BLaER1 treated with 17β-estradiol and CSF1 and Interleukin-3, amounts not matched to agents 10 nM and 100 nM (cell line): ENCODE measurements around the gene CSPG4.
"Not testable (repeated sequence)": the region's sequence is repeated elsewhere in the genome, so short reads cannot be mapped to it uniquely, and the experiment has no call there.

Source experiments
- H3K27ac ChIP-seq, 11 experiments: shearing (Covaris generic); formaldehyde crosslinking; 2 replicates each; pipeline ENCODE4 v1.8.1; 2022
- H3K27me3 ChIP-seq, 11 experiments: shearing (Covaris generic); formaldehyde crosslinking; 2 replicates each; pipeline ENCODE4 v1.8.1; 2022
- H3K36me3 ChIP-seq, 11 experiments: shearing (Covaris generic); formaldehyde crosslinking; 2 replicates each; pipeline ENCODE4 v1.8.1; 2022
- H3K4me1 ChIP-seq, 10 experiments: shearing (Covaris generic); formaldehyde crosslinking; 2 replicates each; pipeline ENCODE4 v1.8.1; 2022
- H3K4me2 ChIP-seq, 11 experiments: shearing (Covaris generic); formaldehyde crosslinking; 2 replicates each; pipeline ENCODE4 v1.8.1; 2022
- H3K4me3 ChIP-seq, 10 experiments: shearing (Covaris generic); formaldehyde crosslinking; 2 replicates each; pipeline ENCODE4 v1.8.1; 2022
- H3K9ac ChIP-seq, 11 experiments: shearing (Covaris generic); formaldehyde crosslinking; 2 replicates each; pipeline ENCODE4 v1.8.1; 2022
- H3K9me3 ChIP-seq, 11 experiments: shearing (Covaris generic); formaldehyde crosslinking; replicated peaks in 1 of 11; 2 replicates each; pipeline ENCODE4 v1.8.1; 2022
- H4K20me1 ChIP-seq, 11 experiments: shearing (Covaris generic); formaldehyde crosslinking; 2 replicates each; pipeline ENCODE4 v1.8.1; 2022
- Cebpa-rat ChIP-seq, 11 experiments: shearing (Covaris generic); IDR thresholded peaks; 2 replicates each; pipeline ENCODE4 v1.8.1; 2022

The CSPG4 gene

DNA sequence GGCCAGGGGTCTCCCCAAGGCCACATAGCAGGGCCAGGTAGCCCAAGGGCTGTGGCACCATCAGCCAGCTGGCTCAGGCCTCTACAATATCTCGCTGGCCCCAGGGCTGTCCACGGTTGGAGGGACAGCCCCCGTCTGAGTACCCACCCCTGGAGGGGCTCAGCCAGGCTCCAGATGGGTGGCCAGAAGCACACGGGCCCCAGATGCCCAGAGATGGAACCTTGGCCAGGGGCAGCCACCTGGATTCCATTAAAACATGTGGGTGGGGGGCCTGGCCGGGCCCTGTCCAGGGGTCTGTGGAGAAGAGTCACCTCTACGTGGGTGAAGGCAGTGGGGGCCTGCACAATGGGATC is 8.4 kb downstream of the CSPG4 start:
- TF ChIP-seq Cebpa-rat (IDR thresholded peaks at IDR 0.05), result no peak
- H3K27ac ChIP-seq, result peak overlapping the region in 10 of 11 experiments; percentile 49 to 88 (median 82); a peak in 20 of 22 replicates
- H3K36me3 ChIP-seq, result no peaks in the 10 kb centered on the region
- H3K27me3 ChIP-seq, result no peaks in the 10 kb centered on the region
- peak overlapping the region; percentile 34 to 76 (median 64); a peak in 18 of 22 replicates for H3K9ac ChIP-seq
- H3K9me3 ChIP-seq, result no peaks in the 10 kb centered on the region
- peak overlapping the region; percentile 44 to 89 (median 77) for H3K4me2 ChIP-seq
- peaks cover 67 to 85% (median 83%) of the 10 kb centered on the region in 10 experiments for H3K4me1 ChIP-seq
- H4K20me1 ChIP-seq, result peaks cover 0 to 4% (median 0%) of the 10 kb centered on the region in 11 experiments; a peak in 2 of 22 replicates
- no peak overlapping the region for H3K4me3 ChIP-seq

DNA sequence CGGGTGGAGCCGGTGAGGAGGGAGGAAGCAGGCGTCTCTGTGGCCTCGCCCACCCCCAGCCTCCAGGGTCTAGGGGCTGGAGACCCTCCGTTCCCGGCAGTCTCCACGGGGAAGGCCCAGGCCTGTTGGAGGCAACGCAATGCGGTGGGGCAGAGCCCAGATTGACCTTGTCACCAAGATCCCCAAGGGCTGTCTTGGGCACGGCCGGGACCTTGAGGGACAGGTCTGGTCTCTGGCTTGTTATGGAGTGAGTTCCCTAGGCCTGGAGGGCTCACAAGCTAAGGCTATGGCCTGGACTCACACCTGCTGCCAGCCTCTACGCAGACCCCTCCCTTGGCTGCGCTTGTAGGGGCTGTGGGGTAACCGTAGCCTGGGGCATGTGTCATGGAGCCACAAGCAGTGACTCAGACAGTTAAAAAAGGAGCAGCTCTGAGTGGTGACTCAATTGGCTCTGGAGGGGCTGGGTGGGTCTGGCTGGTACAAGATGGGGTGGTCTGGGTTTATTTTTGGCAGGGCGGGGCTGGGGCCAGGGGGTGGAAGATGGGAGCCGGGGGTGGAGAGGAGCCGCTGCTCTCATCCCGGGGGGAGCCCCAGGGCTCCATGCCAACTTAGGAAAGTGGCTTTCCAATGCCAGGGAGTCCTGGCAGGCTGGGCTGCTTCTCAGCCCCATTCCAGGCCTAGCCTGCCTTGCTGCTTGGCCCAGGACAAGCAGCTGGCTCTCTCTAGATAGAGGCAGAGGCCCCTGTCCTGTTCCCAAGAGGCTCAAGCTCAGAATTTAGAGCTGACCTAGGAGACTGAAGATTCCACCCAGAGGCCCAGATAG is 9.0 kb downstream of the CSPG4 start:
- Histone ChIP-seq H3K4me1 (peaks cover 71 to 85% (median 83%) of the 10 kb centered on the region in 10 experiments), H3K27ac (peak overlapping the region in 10 of 11 experiments; percentile 51 to 90 (median 84); a peak in 20 of 22 replicates), H3K4me2 (peak overlapping the region; percentile 50 to 89 (median 77)), H3K9ac (peak overlapping the region in 10 of 11 experiments; percentile 59 to 80 (median 72); a peak in 18 of 22 replicates)
- H3K4me3 ChIP-seq, H3K27me3 ChIP-seq, H3K9me3 ChIP-seq, H4K20me1 ChIP-seq, H3K36me3 ChIP-seq: not testable (repeated sequence)

DNA sequence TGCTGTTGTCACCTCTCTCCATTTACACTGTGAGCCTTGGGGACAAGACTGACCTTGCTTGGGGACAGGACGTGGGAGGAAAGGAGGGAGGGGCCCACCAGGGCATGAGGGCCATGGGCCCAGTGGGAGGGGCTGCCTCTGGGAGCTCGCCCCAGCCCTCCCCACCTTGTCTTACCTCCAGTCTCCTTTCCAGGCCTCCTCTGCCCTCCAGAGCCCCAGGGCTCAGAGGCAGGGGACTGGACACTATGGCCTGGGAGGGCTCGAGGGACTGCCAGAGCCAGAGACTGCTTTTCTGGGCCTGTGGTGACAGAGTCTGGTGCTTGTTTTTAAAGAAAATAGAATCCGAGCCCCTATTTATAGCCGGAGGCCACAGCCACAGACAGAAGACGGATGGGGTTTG is 10.2 kb downstream of the CSPG4 start:
- Histone ChIP-seq H4K20me1 (peaks cover 0 to 4% (median 0%) of the 10 kb centered on the region in 11 experiments; a peak in 2 of 22 replicates), H3K4me3 (peak overlapping the region in 8 of 10 experiments; percentile 25 to 63 (median 48); a peak in 12 of 20 replicates), H3K4me2 (peak overlapping the region; percentile 90 to 100 (median 100))

DNA sequence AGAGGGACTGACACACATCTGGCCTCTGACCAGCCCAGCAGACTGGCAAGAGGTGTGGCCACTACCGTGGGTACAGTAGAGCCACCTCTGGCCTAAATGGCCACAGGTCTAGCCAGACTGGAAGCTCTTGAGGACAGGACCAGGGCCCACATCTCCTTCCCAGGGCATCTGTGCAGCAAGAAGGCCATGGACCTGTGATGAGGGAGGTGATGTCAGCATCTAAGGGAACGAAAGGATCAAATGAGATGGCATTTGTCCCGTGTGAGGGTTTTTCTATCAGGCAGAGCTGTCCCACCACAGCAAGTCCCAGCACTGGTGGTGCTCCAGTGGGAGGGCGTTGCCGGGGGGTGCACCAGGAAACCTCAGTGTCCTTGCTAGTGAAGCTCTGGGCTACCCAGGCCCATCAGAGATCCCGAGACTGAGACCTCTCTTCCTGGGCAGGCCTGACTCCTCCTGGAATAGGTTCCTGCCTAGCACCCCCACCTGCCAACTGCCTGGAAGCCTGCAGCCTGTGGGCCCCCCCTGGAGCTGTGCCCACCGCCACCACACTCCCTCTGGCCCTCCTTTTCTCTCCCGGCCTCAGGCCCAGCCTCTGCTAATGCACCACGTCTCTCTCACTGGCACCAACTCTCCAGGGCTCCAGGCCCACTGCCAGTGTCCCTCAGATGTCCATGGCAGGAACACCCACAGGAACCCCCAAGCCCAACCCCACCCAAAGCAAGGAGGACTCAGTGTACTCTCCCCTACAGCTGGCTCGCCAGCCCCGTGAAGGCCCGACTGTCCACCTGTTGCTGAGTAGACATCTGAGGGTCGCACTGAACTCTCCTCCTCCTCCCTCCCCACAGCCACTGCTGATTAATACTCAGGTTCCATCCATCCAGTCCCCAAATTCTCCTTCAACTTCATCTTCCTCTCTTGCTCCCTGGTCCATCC is 11.3 kb downstream of the CSPG4 start:
- peak overlapping the region in 10 of 11 experiments; percentile 68 to 95 (median 92); a peak in 20 of 22 replicates for H3K27ac ChIP-seq
- not testable (repeated sequence) for H3K9me3 ChIP-seq, H3K27me3 ChIP-seq, H3K36me3 ChIP-seq, H4K20me1 ChIP-seq
- H3K9ac ChIP-seq, result peak overlapping the region in 10 of 11 experiments; percentile 50 to 87 (median 82); a peak in 20 of 22 replicates
- H3K4me1 ChIP-seq, result peaks cover 88 to 93% (median 90%) of the 10 kb centered on the region in 10 experiments
- peak overlapping the region in 7 of 10 experiments; percentile 9 to 63 (median 48); a peak in 10 of 20 replicates for H3K4me3 ChIP-seq
- peak overlapping the region; percentile 90 to 100 (median 100) for H3K4me2 ChIP-seq

More for the DNA sequence above, 10.2 kb downstream of the CSPG4 start:
- Histone ChIP-seq H3K9ac (peak overlapping the region; percentile 20 to 87 (median 81); a peak in 21 of 22 replicates), H3K27ac (peak overlapping the region; percentile 12 to 95 (median 91); a peak in 21 of 22 replicates), H3K9me3 (no peaks in the 10 kb centered on the region), H3K27me3 (peaks cover 0 to 4% (median 0%) of the 10 kb centered on the region in 11 experiments; a peak in 1 of 22 replicates), H3K36me3 (no peaks in the 10 kb centered on the region), H3K4me1 (peaks cover 83 to 91% (median 89%) of the 10 kb centered on the region in 10 experiments)
- no peak for TF ChIP-seq Cebpa-rat (IDR thresholded peaks at IDR 0.05)

GRCh38 chr15:75699961-75700874 is 12.4 kb downstream of the CSPG4 start:
- H3K36me3 ChIP-seq, H3K27me3 ChIP-seq, H3K9me3 ChIP-seq, H4K20me1 ChIP-seq: not testable (repeated sequence)
- Histone ChIP-seq H3K4me3 (peak overlapping the region in 9 of 10 experiments; percentile 21 to 61 (median 49); a peak in 13 of 20 replicates), H3K9ac (peak overlapping the region; percentile 52 to 87 (median 81); a peak in 21 of 22 replicates), H3K4me1 (peaks cover 88 to 93% (median 91%) of the 10 kb centered on the region in 10 experiments), H3K4me2 (peak overlapping the region; percentile 90 to 100 (median 100)), H3K27ac (peak overlapping the region in 10 of 11 experiments; percentile 75 to 95 (median 92); a peak in 20 of 22 replicates)

- peak overlapping the region in 10 of 11 experiments; percentile 75 to 88 (median 86); a peak in 20 of 22 replicates for H3K27ac ChIP-seq
- H3K9me3 ChIP-seq, H3K27me3 ChIP-seq, H3K36me3 ChIP-seq, H4K20me1 ChIP-seq: not testable (repeated sequence)
- peaks cover 88 to 93% (median 91%) of the 10 kb centered on the region in 10 experiments for H3K4me1 ChIP-seq
- H3K4me2 ChIP-seq, result peak overlapping the region; percentile 90 to 100 (median 100)
- peak overlapping the region in 9 of 10 experiments; percentile 21 to 61 (median 49); a peak in 13 of 20 replicates for H3K4me3 ChIP-seq
- peak overlapping the region; percentile 52 to 77 (median 75); a peak in 19 of 22 replicates for H3K9ac ChIP-seq
Observed at GRCh38 chr15:75699517-75699916, 13.1 kb downstream of the CSPG4 start.

DNA sequence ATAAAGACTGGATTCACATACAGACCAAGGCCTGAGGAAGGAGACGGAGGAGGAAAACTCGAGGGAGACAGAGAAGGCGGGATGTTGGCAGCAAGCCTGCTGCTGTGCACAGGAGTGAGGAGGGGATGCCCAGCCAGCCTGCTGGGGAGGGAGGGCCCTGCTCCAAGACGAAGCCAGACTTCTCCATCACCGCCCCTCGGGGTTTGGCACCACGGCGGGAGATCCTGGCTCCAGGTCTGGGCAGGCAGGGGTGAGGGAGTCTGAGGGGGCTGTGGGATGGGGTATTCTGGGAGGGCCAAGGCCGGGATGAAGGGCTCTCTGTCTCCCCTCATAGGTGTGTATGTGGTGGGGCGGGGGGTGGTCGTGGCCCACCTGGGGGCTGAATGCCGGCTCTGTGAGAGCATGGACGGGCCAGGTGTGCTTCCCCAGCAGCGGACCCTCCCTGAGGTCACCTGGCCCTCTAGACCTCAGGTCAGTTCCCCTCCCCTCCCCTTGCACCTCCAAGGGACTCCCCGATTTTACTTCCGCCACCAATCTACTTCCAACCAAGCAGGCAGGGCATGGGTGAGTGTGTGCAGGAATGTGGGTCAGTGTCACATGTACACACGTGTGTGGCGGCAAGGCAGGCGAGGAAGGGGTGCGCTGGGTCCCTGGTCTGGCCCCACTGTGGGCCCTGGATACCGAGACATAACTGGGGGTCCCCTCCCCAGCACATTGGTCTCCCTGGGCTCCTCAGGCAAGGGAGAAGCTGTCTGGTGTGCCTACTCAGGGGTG is 14.5 kb downstream of the CSPG4 start:
- Histone ChIP-seq H3K4me1 (peaks cover 93 to 96% (median 94%) of the 10 kb centered on the region in 10 experiments), H3K27ac (peak overlapping the region in 5 of 11 experiments; percentile 86 to 88 (median 86); a peak in 7 of 22 replicates), H4K20me1 (peaks cover 0 to 14% (median 0%) of the 10 kb centered on the region in 11 experiments; a peak in 7 of 22 replicates), H3K9ac (peak overlapping the region in 3 of 11 experiments; percentile 4 to 34 (median 20); a peak in 4 of 22 replicates), H3K4me2 (peak overlapping the region; percentile 90 to 100 (median 100))
- H3K36me3 ChIP-seq, H3K9me3 ChIP-seq, H3K4me3 ChIP-seq, H3K27me3 ChIP-seq: not testable (repeated sequence)
